HepG2 (cell line): Measurements from ENCODE around the gene DDX20. TPM values are rescaled to one million over a fixed set of nuclear protein-coding genes. Genes with fewer than 3 reads are reported as not detected.

Experiments used
- ATAC-seq: fragments of 200-7000 bp; cut with Tn5 transposase; 3 replicates; pipeline ENCODE4 v1.9.1; 2020; ENCODE audit warnings: mild to moderate bottlenecking, moderate library complexity
- BruUV-seq: library from RNA; stranded (reverse); fragments of 400-500 nt; replicated peaks from 2 replicates; lab custom pipeline; 2021; lab: Mats Ljungman, UMichigan
- CTCF ChIA-PET: fragments of 300-600 bp; formaldehyde crosslinking; extraction: SDS; loops from one replicate; lab custom pipeline; 2021; ENCODE audit warnings: low total read pairs, inconsistent platforms, low intra/inter-chr PET ratio; lab: Yijun Ruan, JAX
- POLR2A ChIA-PET: fragments of 350-600 bp; sonication (Branson Sonifier 250); formaldehyde crosslinking; loops from one replicate; lab custom pipeline; 2020; ENCODE audit warnings: antibody characterized with exemption, inconsistent platforms; lab: Yijun Ruan, JAX
- DNase-seq: peaks from one replicate; pipeline ENCODE4 v3.0.0-alpha.2; 2015; ENCODE audit warnings: low spot score
- FAIRE-seq: peaks from 3 replicates; lab custom pipeline; 2011; peaks lifted over from hg19 to GRCh38; lab: Jason Lieb, UNC
- H2AFZ ChIP-seq: one replicate; pipeline ENCODE4 v1.6.1; 2011; ENCODE audit warnings: low read length, inconsistent platforms
- H3K27ac ChIP-seq: fragments of 300-600 bp; 3 replicates; pipeline ENCODE4 v1.8.0; 2011; ENCODE audit warnings: mixed run types, mild to moderate bottlenecking, mixed read lengths, low read length, inconsistent platforms; ENCODE audit not compliant: insufficient read depth; ENCODE audit errors: extremely low read length
- H3K27me3 ChIP-seq, 2 experiments: fragments of 200-600 bp in 1 of 2; 2 replicates in 1 of 2; 3 replicates in 1 of 2; pipeline versions ENCODE4 v1.6.0 to v1.8.0; 2011; ENCODE audit warnings: low read length in 2 of 2, mild to moderate bottlenecking in 2 of 2, moderate library complexity in 2 of 2, inconsistent platforms in 1 of 2; ENCODE audit not compliant: insufficient read depth in 2 of 2, control insufficient read depth in 1 of 2
- H3K36me3 ChIP-seq, 2 experiments: fragments of 200-600 bp in 1 of 2; replicated peaks in 1 of 2; 2 replicates in 1 of 2; 3 replicates in 1 of 2; pipeline versions ENCODE4 v1.5.1 to v1.8.0; 2011; ENCODE audit warnings: low read length in 2 of 2, inconsistent platforms in 1 of 2; ENCODE audit not compliant: insufficient read depth in 2 of 2, control insufficient read depth in 1 of 2
- H3K4me1 ChIP-seq: 2 replicates; pipeline ENCODE4 v1.5.1; 2012; ENCODE audit warnings: low read length, inconsistent platforms; ENCODE audit not compliant: insufficient read depth
- H3K4me2 ChIP-seq: 2 replicates; pipeline ENCODE4 v1.6.0; 2011; ENCODE audit warnings: low read depth, low read length, inconsistent platforms
- H3K4me3 ChIP-seq, 3 experiments: fragments of 200-600 bp in 1 of 3; sonication (generic), shearing (Covaris generic) in 1 of 3; replicated peaks in 1 of 3; 2 replicates each; pipeline ENCODE4 v1.5.1; 2011 to 2016; ENCODE audit warnings: low read length in 3 of 3, inconsistent platforms in 2 of 3, low read depth in 2 of 3, mild to moderate bottlenecking in 2 of 3, control low read depth in 1 of 3, mixed read lengths in 1 of 3; ENCODE audit not compliant: insufficient read depth in 1 of 3
- H3K79me2 ChIP-seq: one replicate; pipeline ENCODE4 v1.6.1; 2011; ENCODE audit warnings: low read length, inconsistent platforms; ENCODE audit not compliant: insufficient read depth
- H3K9ac ChIP-seq: 2 replicates; pipeline ENCODE4 v1.6.0; 2011; ENCODE audit warnings: mild to moderate bottlenecking, low read depth, low read length, inconsistent platforms; ENCODE audit not compliant: insufficient read depth
- H3K9me3 ChIP-seq: 2 replicates; pipeline ENCODE4 v1.5.1; 2012; ENCODE audit warnings: mild to moderate bottlenecking, low read length
- H4K20me1 ChIP-seq: 2 replicates; pipeline ENCODE4 v1.6.0; 2011; ENCODE audit warnings: inconsistent platforms, mild to moderate bottlenecking, low read length, moderate library complexity; ENCODE audit not compliant: insufficient read depth
- BORCS8-MEF2B ChIP-seq: sonication (generic); formaldehyde crosslinking; IDR thresholded peaks from 2 replicates; pipeline ENCODE4 v1.8.0; 2022; ENCODE audit warnings: mild to moderate bottlenecking, missing genetic modification reagents
- CTCF ChIP-seq: sonication (generic); formaldehyde crosslinking; IDR thresholded peaks from 2 replicates; pipeline ENCODE4 v1.5.0; 2020; ENCODE audit warnings: mild to moderate bottlenecking, missing genetic modification reagents, moderate library complexity
- ESRRA ChIP-seq: sonication (generic); formaldehyde crosslinking; IDR thresholded peaks from 2 replicates; pipeline ENCODE4 v1.5.1; 2020; ENCODE audit warnings: mild to moderate bottlenecking, low read depth, missing genetic modification reagents
- MED8 ChIP-seq: sonication (generic); formaldehyde crosslinking; IDR thresholded peaks from 2 replicates; pipeline ENCODE4 v1.8.1; 2023; ENCODE audit warnings: mild to moderate bottlenecking, missing genetic modification reagents; ENCODE audit not compliant: insufficient replicate concordance
- NCOA5 ChIP-seq: sonication (generic); formaldehyde crosslinking; IDR thresholded peaks from 2 replicates; pipeline ENCODE4 v1.4.0; 2020; ENCODE audit warnings: missing genetic modification reagents
- RCOR2 ChIP-seq: IDR thresholded peaks from 2 replicates; pipeline ENCODE4 v1.6.1; 2016; ENCODE audit warnings: missing biosample characterization, missing genetic modification reagents
- REST ChIP-seq, 2 experiments: IDR thresholded peaks; 2 replicates each; pipeline ENCODE4 v1.6.1; 2011 to 2012; ENCODE audit warnings: low read length in 2 of 2, borderline replicate concordance in 1 of 2, low read depth in 1 of 2, mild to moderate bottlenecking in 1 of 2, moderate library complexity in 1 of 2
- SIX1 ChIP-seq: sonication (generic); formaldehyde crosslinking; IDR thresholded peaks from 2 replicates; pipeline ENCODE4 v1.4.0; 2020; ENCODE audit warnings: missing genetic modification reagents, borderline replicate concordance
- SP1 ChIP-seq, 2 experiments: fragments of 450-650 bp in 1 of 2; sonication (generic) in 1 of 2; formaldehyde crosslinking in 1 of 2; IDR thresholded peaks; 2 replicates each; pipeline versions ENCODE4 v1.4.0 to v1.6.1; 2016 to 2020; ENCODE audit warnings: missing genetic modification reagents in 1 of 2
- SYNCRIP ChIP-seq: fragments of 200-400 bp; formaldehyde crosslinking; IDR thresholded peaks from 2 replicates; pipeline ENCODE4 v1.6.1; 2018; ENCODE audit warnings: mild to moderate bottlenecking, low read depth, low read length; ENCODE audit not compliant: insufficient read depth
- TEAD2 ChIP-seq: sonication (generic); formaldehyde crosslinking; IDR thresholded peaks from 2 replicates; pipeline ENCODE4 v1.9.0; 2021; ENCODE audit warnings: missing genetic modification reagents
- TP53 ChIP-seq: sonication (generic); formaldehyde crosslinking; conservative IDR thresholded peaks from 2 replicates; pipeline ENCODE4 v1.4.0; 2020; ENCODE audit warnings: missing genetic modification reagents
- TRIM24 ChIP-seq: sonication (generic); formaldehyde crosslinking; IDR thresholded peaks from 2 replicates; pipeline ENCODE4 v1.8.0; 2022; ENCODE audit warnings: mild to moderate bottlenecking, missing genetic modification reagents
- ZHX1 ChIP-seq: sonication (generic); formaldehyde crosslinking; IDR thresholded peaks from 2 replicates; pipeline ENCODE4 v1.8.1; 2022; ENCODE audit warnings: low read depth, mild to moderate bottlenecking, missing genetic modification reagents
- ZNF282 ChIP-seq: fragments of 450-650 bp; IDR thresholded peaks from 2 replicates; pipeline ENCODE4 v1.6.1; 2018; ENCODE audit not compliant: partially characterized antibody
- ZNF343 ChIP-seq: sonication (generic); formaldehyde crosslinking; IDR thresholded peaks from 2 replicates; pipeline ENCODE4 v1.4.0; 2020; ENCODE audit warnings: mild to moderate bottlenecking, missing genetic modification reagents
- WGBS: methylation state at CpG from one replicate; pipeline ENCODE4 v1.1.6; 2017; ENCODE audit warnings: low lambda C conversion rate; 5-methylcytosine and 5-hydroxymethylcytosine counted together
- in situ Hi-C: cut with HindIII; loops from 2 replicates; pipeline ENCODE4 v1.10.0; 2017; ENCODE audit warnings: low pct_unique_long_range_greater_than_20kb; ENCODE audit not compliant: extremely low pct_ligation_motif_present
- intact Hi-C: fragments of 100-400 bp; cut with micrococcal nuclease; formaldehyde crosslinking; loops from one replicate; pipeline ENCODE4 v1.10.0; 2022; ENCODE audit not compliant: unreplicated experiment
- polyA plus RNA-seq, 8 experiments: library from polyadenylated mRNA; depleted of rRNA in 3 of 8; stranded (reverse) in 7 of 8; unstranded in 1 of 8; fragments of >200 nt; fragmentation: Illumina TruSeq in 4 of 8; extraction: Trizol in 4 of 8; gene quantifications; 2 replicates each; pipeline versions ENCODE4 v1.2.1 to v1.2.3, GENCODE V29; 2011 to 2016; ENCODE audit warnings: low read depth in 4 of 8, missing spikeins in 1 of 8, mixed read lengths in 1 of 8; ENCODE audit not compliant: insufficient read depth in 1 of 8
- total RNA-seq, 5 experiments: library from RNA; depleted of rRNA; stranded (reverse); fragments of >200 nt; fragmentation: Illumina TruSeq; extraction: Trizol; gene quantifications; 2 replicates each; pipeline ENCODE4 v1.2.3, GENCODE V29; 2016; ENCODE audit warnings: low read depth in 1 of 5

The DDX20 gene
- total and polyA plus RNA-seq, 2 of the 13 experiments (the other 11 are each of a cell fraction or from before 2014, with no cell fraction given): 4.0 to 14.3 TPM

DNA sequence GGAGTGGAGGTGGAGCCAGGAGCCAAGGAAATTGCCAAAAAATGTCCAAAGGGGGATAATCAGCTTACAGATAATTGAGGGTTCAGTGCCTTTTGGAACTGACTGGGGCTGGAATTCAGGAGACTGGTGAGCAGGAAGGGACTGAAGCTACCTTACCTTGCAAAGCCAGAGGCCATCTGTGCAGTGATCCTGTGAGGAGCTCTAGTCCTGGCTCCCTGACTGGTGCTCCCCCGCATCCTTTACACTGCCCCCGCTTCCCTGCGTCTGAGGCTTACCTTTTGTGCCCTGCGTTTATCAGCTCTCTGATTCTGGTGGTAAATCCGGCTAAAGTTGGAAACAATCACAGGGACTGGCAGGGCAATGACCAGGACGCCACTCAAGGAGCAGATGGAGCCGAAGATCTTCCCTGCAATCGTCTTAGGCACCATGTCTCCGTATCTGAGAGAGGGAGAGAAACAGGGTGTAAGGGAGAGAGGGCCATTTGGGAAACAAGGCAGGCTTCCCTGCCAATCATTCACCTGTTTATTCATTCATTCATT, 31.0 kb downstream of the DDX20 start:
- intact Hi-C loops (no loop called here), in situ Hi-C loops (no loop called here)
- Histone ChIP-seq H3K36me3 (no peaks in the 10 kb centered on the region), H3K27me3 (peaks cover 0 to 44% of the 10 kb centered on the region in 2 experiments; a peak in 3 of 5 replicates), H3K79me2 (no peaks in the 10 kb centered on the region), H2AFZ (no peak overlapping the region), H3K4me3 (no peak overlapping the region)
- FAIRE-seq (no peak), DNase-seq (no peak)
- no TSS peak for BruUV-seq
- POLR2A ChIA-PET: no interaction called here
- TF ChIP-seq ZHX1 (CRISPR knock-in tag) (no peak), NCOA5 (no peak), SP1 (IDR thresholded peaks at IDR 0.05) (no peak), SP1 (CRISPR knock-in tag; IDR thresholded peaks at IDR 0.05) (no peak), CTCF (no peak), SIX1 (CRISPR knock-in tag) (no peak), ZNF282 (no peak), REST (IDR thresholded peaks at IDR 0.05; ENCODE audit: borderline replicate concordance in 1 of 2, low read depth in 1 of 2, low read length in 2 of 2) (no peak), TP53 (CRISPR knock-in tag) (no peak), ZNF343 (no peak), RCOR2 (CRISPR knock-in tag) (no peak), TRIM24 (CRISPR knock-in tag) (no peak), SYNCRIP (no peak), TEAD2 (no peak), BORCS8-MEF2B (CRISPR knock-in tag) (no peak), ESRRA (no peak), MED8 (CRISPR knock-in tag) (no peak)
- TF ChIP-seq, all 625 proteins: peak for 0
- H3K4me1 ChIP-seq: 0 out of 2 replicates have a peak, but pooled peaks cover under 1% of the 10 kb centered on the region
- ATAC-seq: no peak
- no peaks in the 10 kb centered on the region for H4K20me1 ChIP-seq
- H3K27ac ChIP-seq: no peak overlapping the region
- no peaks in the 10 kb centered on the region for H3K9me3 ChIP-seq
- CTCF ChIA-PET: no interaction called here
- no peak overlapping the region for H3K9ac ChIP-seq
- no peak overlapping the region for H3K4me2 ChIP-seq
- WGBS: 17% methylated on average over 4 of the region's 9 CpGs
